Neural crest cell (in vitro differentiated cells): ENCODE measurements around the gene CEP104. TPM values are rescaled to one million over a fixed set of nuclear protein-coding genes. Genes with fewer than 3 reads are reported as not detected.
A peak's percentile ranks its signal among the peaks of the same experiment; 100 is the strongest.

Source experiments
- DNase-seq: peaks from one replicate; pipeline ENCODE4 v3.0.0; 2021; ENCODE audit warnings: low read depth, mixed read lengths, low spot score
- H3K27ac Mint-ChIP-seq: one replicate; pipeline ENCODE4 v1.8.0; 2021; ENCODE audit warnings: mild to moderate bottlenecking, mixed read lengths; ENCODE audit not compliant: unreplicated experiment
- H3K27me3 Mint-ChIP-seq: 2 replicates; pipeline ENCODE4 v1.8.0; 2021; ENCODE audit warnings: low read depth, mild to moderate bottlenecking, mixed read lengths
- H3K36me3 Mint-ChIP-seq: 2 replicates; pipeline ENCODE4 v1.8.0; 2021; ENCODE audit warnings: low read depth, mild to moderate bottlenecking, mixed read lengths
- H3K4me1 Mint-ChIP-seq: 2 replicates; pipeline ENCODE4 v1.8.0; 2021; ENCODE audit warnings: mixed read lengths
- H3K4me3 Mint-ChIP-seq: one replicate; pipeline ENCODE4 v1.8.0; 2021; ENCODE audit warnings: mild to moderate bottlenecking, mixed read lengths
- H3K9me3 Mint-ChIP-seq: 2 replicates; pipeline ENCODE4 v1.8.0; 2021; ENCODE audit warnings: mixed read lengths
- total RNA-seq: library from RNA; stranded (reverse); gene quantifications from 2 replicates; pipeline ENCODE4 v1.2.1, GENCODE V29; 2021
- TF ChIP-seq, protein P1 (sequence below): fragments of 200-600 bp; sonication (generic); conservative IDR thresholded peaks from 2 replicates; pipeline ENCODE4 v1.5.0; 2021; ENCODE audit warnings: antibody characterized with exemption, mild to moderate bottlenecking

The CEP104 gene
- total RNA-seq, 1 donor from 2014 or later, result 36.2 TPM

DNA sequence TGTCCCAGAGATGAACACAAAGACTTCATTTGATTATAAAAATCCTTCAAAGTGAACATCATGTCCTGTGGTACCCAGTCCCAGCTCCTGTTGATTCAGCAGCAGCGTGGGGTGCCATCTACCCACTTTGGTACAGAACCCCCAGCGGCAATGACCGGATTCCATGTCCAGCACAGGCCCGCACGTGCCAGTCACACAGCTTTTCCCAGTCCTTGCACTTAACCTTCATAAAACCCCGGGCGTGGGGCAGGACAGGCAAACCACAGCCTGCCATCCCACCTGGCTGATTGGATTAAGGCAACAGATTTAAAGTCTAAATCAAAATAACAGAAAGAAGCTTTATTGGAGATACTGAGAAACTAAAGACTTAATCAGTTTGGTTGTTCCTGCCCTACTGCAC lies 15.5 kb downstream of the CEP104 start:
- H3K27ac Mint-ChIP-seq, result no peak overlapping the region
- H3K4me1 Mint-ChIP-seq, result no peaks in the 10 kb centered on the region
- TF ChIP-seq, protein P1, sequence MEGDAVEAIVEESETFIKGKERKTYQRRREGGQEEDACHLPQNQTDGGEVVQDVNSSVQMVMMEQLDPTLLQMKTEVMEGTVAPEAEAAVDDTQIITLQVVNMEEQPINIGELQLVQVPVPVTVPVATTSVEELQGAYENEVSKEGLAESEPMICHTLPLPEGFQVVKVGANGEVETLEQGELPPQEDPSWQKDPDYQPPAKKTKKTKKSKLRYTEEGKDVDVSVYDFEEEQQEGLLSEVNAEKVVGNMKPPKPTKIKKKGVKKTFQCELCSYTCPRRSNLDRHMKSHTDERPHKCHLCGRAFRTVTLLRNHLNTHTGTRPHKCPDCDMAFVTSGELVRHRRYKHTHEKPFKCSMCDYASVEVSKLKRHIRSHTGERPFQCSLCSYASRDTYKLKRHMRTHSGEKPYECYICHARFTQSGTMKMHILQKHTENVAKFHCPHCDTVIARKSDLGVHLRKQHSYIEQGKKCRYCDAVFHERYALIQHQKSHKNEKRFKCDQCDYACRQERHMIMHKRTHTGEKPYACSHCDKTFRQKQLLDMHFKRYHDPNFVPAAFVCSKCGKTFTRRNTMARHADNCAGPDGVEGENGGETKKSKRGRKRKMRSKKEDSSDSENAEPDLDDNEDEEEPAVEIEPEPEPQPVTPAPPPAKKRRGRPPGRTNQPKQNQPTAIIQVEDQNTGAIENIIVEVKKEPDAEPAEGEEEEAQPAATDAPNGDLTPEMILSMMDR, result no peak
- H3K4me3 Mint-ChIP-seq, result no peak overlapping the region
- DNase-seq, result no peak
- peaks cover 22% of the 10 kb centered on the region for H3K36me3 Mint-ChIP-seq
- no peaks in the 10 kb centered on the region for H3K9me3 Mint-ChIP-seq
- H3K27me3 Mint-ChIP-seq, result no peaks in the 10 kb centered on the region

DNA sequence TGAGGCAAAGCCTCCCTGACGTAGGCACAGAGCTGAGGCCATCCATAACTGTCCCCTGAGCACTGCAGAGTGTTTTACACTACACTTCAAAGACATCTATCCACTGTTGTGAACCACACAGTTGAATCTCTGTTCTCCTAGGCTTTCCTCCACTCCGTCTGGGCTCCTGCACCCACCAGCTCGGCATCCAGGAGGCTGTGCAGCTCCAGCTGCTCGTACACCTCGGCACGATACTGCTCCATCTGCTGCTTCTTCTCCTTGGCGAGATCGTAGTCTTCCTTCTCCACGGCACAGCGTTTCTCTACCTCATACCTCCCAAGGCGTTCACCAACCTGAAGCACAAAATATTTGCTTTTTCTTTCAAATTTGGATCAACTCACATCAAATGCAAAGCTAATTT lies 18.2 kb downstream of the CEP104 start:
- H3K9me3 Mint-ChIP-seq, result no peaks in the 10 kb centered on the region
- DNase-seq, result no peak
- H3K4me1 Mint-ChIP-seq, result no peaks in the 10 kb centered on the region
- H3K4me3 Mint-ChIP-seq, result no peak overlapping the region
- TF ChIP-seq, protein P1, result no peak
- H3K27me3 Mint-ChIP-seq, result no peaks in the 10 kb centered on the region
- peaks cover 24% of the 10 kb centered on the region for H3K36me3 Mint-ChIP-seq
- peak overlapping the region; percentile 52 for H3K27ac Mint-ChIP-seq

DNA sequence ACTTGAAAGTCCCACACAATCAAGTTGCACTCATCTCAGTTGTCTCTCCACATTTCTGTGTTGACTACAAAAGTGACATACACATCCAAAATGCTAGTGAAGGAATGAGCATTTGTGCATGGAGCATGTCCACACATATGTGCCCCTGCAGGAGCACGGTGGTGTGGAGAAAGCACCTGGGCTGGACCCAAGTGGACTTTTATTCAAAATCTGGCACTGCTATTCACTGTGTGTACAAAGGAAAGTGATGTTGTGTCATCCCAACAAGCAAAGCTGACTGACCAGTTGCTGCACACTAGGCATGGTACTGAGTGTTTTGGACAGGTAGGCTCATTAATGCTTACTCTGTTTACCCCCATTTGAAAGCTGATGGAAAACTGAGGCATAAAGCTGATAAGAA lies 19.3 kb downstream of the CEP104 start:
- peaks cover 24% of the 10 kb centered on the region for H3K36me3 Mint-ChIP-seq
- TF ChIP-seq, protein P1, result no peak

DNA sequence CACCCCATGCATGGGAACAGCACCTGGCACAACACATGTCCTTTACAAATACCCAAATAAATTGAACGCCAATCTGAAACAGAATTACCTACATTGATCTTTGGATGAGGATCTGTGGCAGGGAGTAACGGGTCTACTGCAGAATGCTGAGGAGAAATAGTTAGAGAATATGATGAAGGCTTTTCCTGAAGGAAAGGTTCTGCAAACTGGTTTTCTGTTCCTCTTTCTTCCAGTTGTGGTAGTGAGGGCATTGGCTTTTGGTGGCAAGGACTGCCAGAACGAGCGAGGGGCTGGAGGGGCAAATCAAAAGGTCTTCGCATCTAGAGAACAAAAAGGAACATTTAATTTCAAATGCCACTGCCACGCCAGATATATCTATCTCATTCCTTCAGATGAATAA lies 19.8 kb downstream of the CEP104 start:
- H3K4me3 Mint-ChIP-seq, result no peak overlapping the region
- no peaks in the 10 kb centered on the region for H3K4me1 Mint-ChIP-seq
- H3K36me3 Mint-ChIP-seq, result peaks cover 25% of the 10 kb centered on the region
- H3K27me3 Mint-ChIP-seq, result no peaks in the 10 kb centered on the region
- DNase-seq, result no peak
- no peaks in the 10 kb centered on the region for H3K9me3 Mint-ChIP-seq
- TF ChIP-seq, protein P1, result no peak
- H3K27ac Mint-ChIP-seq, result no peak overlapping the region

More for the DNA sequence above, 19.3 kb downstream of the CEP104 start:
- H3K9me3 Mint-ChIP-seq, result no peaks in the 10 kb centered on the region
- no peak for DNase-seq
- no peaks in the 10 kb centered on the region for H3K4me1 Mint-ChIP-seq
- no peak overlapping the region for H3K27ac Mint-ChIP-seq
- H3K4me3 Mint-ChIP-seq, result no peak overlapping the region
- no peaks in the 10 kb centered on the region for H3K27me3 Mint-ChIP-seq

DNA sequence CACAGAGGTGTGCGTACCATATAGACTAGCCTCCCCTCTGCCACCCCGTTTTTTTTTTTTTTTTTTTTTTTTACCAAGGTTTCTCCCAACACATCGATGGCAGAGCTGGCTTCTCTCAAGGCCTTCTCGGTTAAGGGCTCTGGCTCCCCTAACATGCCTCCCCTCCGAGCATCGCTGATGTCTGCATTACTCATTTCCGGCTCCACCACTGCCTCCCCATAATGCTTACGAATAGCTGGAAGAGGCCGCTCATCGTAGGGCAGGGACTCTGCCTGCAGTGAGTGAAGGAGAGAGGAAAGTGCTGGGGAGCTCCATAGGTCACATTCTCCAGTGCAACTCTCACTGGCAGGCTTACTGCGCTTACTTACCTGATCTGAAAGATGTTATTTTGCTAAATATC lies 20.6 kb downstream of the CEP104 start:
- H3K27me3 Mint-ChIP-seq, result no peaks in the 10 kb centered on the region
- TF ChIP-seq, protein P1, result no peak
- DNase-seq, result no peak
- H3K9me3 Mint-ChIP-seq, result no peaks in the 10 kb centered on the region
- no peaks in the 10 kb centered on the region for H3K4me1 Mint-ChIP-seq
- H3K36me3 Mint-ChIP-seq, result peaks cover 30% of the 10 kb centered on the region
- H3K27ac Mint-ChIP-seq, result no peak overlapping the region
- no peak overlapping the region for H3K4me3 Mint-ChIP-seq

DNA sequence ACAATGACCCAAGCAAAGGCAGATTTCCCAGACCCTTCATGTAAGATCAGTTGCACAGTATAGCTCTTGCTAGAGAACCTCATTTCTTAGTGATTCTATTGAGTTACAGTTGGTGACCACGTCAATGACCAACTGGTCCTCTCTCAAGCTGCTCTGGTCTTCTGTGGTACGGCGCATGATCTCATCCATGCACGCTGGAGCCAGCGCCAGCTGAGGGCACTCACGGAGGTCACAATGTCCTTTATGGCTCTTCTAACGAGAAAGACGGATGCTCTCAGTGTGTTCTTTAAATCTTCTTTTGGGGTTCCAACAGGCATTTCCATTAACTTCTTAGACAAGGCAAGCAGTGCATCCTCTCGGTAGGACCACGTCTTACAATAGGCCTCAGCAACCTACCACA lies 22.3 kb downstream of the CEP104 start:
- Mint-ChIP-seq H3K4me1 (no peaks in the 10 kb centered on the region), H3K27me3 (no peaks in the 10 kb centered on the region), H3K27ac (no peak overlapping the region), H3K4me3 (no peak overlapping the region), H3K9me3 (no peaks in the 10 kb centered on the region), H3K36me3 (peaks cover 31% of the 10 kb centered on the region)
- no peak for DNase-seq
- TF ChIP-seq, protein P1, result no peak
